ENCODE measurements around the gene ZSCAN2.

- TF ChIP-seq POLR2AphosphoS5 (IDR thresholded peaks at IDR 0.05; ENCODE audit: borderline replicate concordance, low read depth, low read length), result no peak
- no peak for TF ChIP-seq EZH2 (IDR thresholded peaks at IDR 0.05)
- no peak for TF ChIP-seq FOXP2 (optimal IDR thresholded peaks at IDR 0.05; ENCODE audit: control extremely low read depth, extremely low read length, insufficient read depth)
These were observed 48.9 kb downstream of the ZSCAN2 start for GRCh38 chr15:84649706-84650105.
